ENCODE results near the gene MED4.

The MED4 gene, protein sequence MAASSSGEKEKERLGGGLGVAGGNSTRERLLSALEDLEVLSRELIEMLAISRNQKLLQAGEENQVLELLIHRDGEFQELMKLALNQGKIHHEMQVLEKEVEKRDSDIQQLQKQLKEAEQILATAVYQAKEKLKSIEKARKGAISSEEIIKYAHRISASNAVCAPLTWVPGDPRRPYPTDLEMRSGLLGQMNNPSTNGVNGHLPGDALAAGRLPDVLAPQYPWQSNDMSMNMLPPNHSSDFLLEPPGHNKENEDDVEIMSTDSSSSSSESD

DNA sequence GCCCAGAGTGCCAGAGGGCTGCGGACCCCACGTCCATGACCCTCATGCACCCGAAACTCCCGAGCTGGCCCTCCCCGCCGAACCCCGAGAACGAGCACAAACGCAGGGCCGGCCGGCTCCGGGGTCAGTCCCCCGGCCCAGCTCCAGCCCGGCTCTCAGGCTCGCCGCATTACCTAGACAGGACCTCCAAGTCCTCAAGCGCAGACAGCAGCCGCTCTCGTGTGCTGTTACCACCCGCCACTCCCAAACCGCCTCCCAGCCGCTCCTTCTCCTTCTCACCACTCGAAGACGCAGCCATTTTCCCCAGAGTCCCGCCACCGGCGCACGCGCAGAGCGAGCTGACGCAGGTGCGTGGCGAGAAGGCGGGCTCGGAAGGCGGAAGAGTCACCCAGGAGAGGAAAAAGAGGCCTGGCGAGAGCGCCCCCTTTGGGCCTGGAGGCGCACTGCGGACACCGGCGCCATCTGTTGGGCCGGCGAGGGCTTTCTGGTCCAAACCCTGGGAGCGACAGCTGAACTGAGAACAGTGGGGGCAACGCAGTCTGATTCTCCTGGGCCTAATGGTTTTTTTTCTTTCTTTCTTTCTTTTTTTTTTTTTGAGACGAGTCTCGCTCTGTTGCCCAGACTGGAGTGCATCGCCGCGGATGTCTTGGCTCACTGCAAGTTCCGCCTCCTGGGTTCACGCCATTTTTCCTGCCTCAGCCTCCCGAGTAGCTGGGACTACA, at the start of gene MED4:
Gene MED4 (minus strand): TSS at position 324 of the 722 bp plus-strand sequence. CDS start 26 bp downstream, at position 298.
- DNase-seq: peak; percentile 98

DNA sequence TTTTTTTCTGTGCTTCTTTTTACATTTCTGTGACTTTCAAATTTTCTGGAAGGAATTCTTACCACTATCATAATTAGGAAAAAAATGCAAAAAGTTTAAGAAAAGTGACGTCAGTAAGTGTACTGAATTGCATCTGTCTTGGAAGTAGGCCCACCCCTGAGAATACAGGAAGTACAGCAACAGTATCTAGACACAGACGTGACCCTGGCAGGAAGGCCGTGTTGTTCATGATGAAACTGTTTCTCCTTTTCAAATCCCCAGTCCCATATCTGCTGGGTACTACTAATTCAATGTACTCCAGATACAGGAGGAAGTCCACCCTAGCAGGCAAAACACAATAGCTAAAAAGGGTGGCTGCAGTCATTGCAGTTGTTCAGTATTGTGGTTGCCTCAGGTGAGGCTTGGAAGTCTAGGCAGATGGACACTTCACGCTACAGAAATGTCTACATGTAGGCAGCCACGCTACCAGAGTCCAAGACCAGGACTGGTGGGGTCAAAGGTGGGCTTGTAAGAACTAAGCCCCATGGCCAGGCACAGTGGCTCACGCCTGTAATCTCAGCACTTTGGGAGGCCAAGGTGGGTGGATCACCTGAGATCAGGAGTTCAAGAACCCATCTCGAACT, 49.6 kb upstream of the MED4 start:
- no peak for DNase-seq

DNA sequence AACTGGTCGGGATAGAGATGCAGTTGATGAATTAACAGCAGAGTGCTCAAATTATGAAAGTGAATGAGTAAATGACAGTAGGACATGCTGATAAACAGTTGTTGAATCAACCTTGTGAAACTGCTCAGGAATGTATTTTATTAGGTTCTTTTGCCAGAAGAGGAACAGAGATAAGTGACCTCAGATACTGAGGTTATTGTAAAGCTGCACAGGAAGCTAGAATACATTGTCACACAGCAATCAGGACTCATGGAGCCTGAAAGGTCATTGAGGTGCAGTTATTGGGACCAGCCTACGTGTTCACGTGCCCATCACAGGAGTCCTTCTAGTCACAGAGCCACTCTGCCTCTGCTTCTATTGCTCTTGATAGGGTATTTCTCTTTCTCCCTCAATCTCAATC, 47.5 kb upstream of the MED4 start:
- DNase-seq: no peak

DNA sequence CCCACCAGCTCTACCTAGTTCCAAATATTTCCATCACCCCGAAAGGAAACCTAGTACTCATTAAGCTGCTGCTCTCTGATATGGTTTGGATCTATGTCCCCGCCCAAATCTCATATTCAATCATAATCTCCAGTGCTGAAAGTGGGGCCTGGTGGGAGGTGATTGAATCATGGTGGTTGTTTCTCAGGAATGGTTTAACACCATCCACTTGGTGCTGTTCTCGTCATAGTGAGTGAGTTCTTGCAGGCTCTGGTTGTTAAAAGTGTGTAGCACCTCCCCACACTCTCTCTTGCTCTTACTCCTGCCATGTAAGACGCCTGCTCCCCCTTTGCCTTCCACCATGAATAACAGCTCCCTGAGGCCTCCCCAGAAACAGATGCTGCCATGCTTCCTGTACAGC, 43.4 kb upstream of the MED4 start:
- no peak for DNase-seq

DNA sequence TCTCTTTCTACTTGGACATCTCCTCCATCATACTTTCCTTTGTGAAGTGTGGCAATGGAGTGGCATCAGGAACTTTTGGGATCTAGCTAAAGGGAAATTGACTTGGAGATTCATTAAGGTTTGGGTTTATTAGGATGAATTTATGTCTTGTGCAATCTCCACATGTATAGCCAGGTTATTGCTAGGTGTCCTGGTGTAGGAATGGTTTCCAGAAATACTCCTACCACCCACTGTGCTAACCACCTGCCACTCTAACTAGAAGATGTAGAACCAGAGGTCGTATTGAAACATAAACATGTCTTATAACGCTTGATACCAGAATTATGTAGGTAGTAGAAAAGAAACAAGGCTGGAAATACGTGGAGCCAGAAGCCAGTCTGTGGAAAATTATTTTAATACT, 38.1 kb upstream of the MED4 start:
- DNase-seq: no peak

DNA sequence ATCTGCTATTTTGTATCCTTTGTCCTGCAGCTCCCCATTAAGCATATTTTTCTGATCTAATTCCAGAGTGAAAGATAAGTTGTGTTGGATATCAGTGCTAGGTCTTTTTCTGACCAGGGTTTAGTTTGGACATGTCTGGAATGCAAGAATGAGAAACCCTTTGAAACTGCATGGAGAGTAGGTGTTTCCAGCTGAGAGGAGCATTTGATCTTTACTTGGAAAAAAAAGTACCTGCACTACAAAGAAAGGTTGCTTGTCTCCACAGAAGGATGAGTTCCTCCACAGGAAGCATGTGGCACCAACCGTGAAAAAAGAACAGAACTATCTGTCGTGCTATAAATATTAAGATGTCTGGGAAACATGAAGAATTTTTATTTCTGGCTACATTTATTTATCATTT, 36.6 kb upstream of the MED4 start:
- DNase-seq: no peak

DNA sequence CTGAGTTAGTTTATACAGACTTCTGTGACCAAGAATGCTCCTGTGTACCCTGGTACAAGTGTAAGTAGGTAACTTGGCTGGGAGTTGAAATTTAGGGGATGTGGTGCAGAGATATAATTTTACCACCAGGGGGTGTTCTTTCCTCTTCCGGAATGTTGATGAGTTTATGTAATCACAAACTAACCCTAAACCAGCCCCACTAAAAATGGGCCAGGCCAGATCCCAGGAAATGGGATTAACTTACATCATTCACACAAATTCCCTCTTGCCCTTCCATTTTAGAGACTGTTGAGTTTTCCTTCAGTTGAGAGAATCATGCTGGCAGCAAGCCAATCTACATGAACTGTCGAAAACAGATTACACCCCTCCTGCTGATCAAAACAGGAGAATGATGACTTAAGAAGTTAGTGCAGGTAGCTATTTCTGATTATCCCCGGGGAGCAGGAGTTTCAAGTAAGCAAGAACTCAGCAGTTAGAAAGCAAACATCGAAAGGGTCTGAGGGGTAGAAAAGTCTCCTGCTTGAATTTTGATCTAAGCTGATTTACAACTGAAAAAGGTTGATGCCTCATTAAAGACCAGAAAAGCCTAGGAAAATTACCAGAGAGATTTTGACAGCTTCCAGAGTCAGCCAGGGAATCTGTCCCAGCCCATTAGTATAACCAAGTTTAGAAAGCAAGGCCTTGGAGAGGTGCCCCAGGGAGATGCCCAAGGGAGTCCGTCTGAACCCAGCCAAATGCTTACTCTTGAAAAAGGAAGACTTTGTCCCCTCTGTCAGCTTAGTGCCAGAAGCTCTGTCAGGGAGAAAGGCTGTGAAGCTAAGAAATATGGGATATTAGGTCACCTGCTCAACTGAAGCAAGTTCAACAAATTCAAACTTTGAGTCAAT, 32.3 kb upstream of the MED4 start:
- peak; percentile 64 for DNase-seq

DNA sequence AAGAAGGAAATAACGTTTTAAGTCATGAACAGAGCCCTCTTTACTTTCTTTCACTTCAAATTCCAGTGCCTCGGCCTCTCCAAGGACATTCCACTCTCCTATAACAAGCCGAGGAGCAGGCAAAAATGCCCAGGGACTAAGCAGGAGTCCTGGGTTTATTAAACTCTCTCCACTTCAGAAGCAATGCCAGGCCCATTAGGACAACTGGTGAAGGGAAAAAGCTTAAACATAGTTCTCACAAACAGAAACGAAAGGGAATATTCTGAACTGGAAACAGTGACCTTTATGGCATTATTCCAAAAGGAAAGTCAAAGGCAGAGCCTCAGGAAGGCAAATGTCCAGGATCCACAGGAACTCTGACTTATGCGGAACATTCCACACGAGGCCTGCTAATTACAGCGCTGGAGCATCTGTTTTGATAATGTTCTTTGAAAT, 30.9 kb upstream of the MED4 start:
- DNase-seq: peak; percentile 58

DNA sequence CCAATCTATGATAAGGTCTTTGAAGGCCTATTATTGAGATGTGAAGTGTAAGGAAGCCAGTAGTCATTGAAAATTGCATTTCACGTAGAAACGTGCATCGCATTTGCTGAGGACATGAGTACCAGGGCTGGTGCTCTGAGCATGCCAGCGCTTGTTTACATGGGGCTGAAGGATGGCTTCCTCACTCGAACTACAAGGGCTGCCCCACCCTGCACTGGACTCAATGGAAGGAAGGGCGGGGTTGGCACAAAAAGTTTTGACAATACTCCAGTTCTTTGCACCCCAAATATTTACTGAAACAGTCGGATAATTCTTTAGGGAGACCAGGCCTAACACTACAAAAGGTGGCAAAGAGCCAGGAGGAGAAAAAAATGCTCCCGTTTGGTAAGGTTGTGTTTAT, 28.9 kb upstream of the MED4 start:
- no peak for DNase-seq

DNA sequence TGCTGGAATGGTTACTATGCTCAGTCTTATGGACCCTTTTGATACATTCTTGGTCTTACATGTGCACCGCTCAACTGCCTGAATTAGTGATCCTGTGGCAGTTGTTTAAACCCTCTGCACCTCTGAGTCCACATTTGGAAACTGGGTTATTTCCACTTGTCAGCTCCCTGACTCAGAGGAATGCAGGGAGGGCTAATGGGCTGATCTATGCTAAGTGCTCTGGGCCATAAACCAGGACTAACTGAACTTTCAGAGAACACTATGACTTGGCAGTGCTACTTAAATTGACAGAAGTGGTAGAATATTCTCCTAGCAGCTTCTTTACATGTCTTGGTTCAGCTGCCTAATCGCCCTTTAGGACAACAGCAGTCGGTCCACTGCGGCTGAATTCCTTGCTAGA, 26.8 kb upstream of the MED4 start:
- DNase-seq: peak; percentile 92

DNA sequence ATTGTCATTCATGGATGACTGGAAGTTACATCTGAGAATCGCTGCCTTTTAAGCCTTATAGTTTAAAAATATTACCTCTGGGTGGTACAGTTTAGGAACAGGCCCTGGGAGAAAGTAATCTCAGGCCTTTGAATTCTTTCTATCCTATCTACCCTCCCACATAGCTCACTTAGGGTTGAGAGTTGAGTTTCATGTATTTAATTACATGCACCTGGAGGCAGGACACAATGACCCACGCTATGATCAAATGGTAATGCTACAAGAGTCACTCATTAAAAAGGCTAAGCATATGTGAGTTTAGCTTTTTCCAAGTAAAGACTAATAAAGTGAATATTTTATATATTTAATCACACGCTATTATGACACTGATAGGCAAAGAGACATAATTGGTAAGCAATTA, 25.3 kb upstream of the MED4 start:
- DNase-seq: no peak

DNA sequence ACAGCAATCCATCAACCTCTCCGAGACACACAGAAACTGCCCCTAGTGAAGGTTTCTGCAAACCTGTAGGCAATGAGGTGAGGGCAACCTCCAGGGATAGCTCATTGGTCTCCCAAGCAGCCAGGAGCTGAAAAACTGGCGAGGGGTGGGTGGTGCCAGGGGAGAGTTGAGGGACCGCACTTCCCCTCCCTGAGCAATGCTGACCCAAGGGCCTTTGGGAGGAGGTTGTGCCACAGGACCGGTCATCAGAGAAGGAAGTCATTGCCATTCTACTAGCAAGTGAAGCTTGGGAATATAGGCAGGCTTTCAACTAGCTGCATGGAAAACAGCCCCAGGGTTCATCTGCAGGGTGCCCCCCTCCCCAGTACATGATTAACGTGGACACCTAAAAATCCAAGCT, 23.1 kb upstream of the MED4 start:
- DNase-seq: peak; percentile 43

DNA sequence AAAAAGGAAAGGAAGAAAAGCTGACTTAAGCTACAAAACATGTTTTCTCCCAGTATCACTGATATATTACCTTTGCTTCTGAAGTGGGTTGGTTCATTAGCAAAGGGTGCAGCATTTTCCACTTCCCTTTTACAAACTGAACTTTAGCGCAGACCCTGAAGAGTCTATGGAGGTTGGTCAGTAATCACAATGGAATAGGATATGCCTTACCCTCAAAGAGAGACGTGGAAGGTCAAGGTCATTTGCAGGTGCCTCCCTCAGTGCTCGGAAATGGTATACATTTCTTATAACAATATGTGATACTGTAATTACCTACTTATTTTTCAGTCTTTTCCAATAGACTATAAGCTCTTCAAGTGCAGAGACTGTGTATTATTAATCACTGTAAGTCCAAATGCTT, 21.9 kb upstream of the MED4 start:
- DNase-seq: no peak

DNA sequence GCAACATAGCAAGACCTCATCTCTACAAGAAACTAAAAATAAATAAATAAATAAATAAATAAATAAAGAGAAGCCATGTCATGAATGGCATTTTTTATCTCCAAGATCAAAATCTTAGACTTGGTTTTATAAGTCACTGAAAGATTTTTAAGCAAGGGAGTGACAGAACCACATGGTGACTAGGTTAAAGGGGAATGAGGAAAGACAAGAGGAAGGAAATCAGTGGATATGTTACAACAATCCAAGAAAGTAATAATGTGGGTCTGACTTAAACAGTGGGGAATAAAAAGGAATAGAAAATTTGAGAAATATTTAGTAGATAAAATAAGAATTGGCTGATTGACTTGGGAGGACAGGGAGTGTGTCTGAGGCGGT, 18.8 kb upstream of the MED4 start:
- DNase-seq: no peak

DNA sequence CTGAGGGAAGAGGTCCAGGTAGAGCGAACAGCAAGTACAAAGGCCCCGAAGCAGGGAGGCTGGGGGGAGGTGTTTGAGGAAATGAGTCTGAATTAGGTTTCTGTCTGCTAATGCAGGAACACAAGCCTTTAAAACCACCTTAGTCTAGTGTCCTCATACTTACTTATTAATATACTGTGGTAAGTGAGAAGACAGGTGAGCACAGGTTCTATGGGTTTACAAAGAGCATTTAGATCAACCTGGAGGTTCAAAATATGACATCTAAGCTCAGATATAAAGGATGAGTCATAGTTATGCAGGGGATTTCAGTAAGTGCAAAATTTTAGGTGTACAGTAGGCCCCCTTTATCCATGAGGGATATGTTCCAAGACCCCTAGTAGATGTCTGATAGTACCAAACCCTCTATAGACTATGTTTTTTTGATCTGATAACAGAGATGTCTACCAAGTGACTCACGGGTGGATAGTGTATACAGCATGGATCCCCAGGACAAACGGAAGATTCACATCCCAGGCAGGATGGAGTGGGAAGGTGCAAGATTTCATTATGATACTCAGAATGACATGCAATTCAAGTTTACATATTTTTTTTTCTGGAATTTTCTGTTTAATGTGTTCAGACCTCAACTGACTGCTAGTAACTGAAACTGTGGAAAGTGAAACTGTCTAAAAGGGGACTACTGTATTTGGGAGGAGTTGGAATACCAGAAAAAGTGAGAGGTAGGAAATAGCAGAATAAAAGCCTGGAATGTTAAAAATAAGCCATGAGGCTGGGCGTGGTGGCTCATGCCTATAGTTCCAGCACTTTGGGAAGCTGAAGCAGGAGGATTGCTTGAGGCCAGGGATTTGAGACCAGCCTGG, 18.2 kb upstream of the MED4 start:
- DNase-seq: no peak

DNA sequence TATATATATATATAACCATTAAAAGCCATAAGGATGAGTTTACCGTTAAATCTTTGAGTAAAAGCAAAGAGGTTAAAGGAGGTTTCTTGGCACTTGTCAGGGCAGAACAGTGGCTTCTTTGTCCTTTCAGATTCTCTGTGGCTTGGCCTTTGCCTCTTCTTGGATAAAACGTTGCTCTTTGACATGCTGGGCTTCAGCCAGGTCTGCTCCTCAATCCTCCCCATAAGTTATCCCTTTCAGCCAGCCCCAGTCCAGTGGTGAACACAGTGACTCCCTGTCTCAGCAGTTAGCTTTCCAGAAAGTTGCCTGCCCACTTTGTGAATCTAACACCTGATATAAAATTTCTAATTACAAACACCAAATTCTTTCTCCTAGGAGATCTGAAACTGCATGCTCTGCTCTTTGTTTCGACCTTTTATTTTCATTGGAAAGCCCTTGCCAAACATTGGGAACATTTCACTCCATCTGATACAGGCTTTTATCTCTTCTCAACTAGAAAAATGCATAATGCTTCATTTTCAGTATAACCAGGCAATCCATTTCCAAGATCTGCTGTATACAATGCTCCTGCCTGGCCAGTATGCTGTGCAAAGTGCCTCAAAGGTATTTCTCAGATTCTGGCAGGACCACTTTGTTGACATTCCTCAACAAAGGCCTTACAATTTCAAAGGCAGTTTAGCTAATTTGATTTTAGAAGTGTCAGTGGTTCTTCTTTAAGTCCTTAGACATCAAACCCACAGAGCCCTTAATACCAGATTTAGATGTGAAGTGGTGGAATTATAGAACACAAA, 16.2 kb upstream of the MED4 start:
- peak; percentile 75 for DNase-seq

DNA sequence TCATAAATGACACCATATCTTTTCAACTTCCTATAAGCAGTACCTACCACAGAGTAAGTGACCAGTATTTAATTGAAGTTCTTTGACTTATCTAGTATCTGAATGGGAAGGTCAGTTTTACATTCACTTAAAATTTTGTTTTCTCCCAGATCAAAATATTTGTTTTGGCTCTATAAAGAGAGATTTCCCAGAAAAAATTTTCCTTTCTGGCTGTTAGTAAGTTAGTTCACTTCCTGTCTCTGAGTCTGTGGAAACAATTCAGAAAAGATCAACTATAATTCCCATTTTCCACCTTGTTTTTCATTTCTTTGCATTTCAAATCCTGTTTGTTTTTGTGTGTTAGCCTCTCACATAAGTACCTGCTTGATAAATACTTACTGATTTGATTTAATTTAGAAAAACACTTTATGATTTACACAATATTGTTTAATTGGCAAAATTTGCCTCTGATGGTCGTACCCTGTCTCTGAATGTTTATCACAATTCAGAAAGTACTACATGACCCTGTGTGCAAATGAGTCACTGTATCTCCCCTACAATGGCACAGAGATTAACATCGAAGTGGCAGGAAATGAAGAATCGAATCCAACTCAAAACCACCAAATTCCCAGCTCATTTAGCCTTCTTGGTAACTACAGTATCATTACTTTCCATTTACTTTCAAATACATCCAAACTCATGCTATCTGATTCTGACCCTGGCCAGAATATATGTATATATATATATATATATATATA, 15.4 kb upstream of the MED4 start:
- DNase-seq: no peak

DNA sequence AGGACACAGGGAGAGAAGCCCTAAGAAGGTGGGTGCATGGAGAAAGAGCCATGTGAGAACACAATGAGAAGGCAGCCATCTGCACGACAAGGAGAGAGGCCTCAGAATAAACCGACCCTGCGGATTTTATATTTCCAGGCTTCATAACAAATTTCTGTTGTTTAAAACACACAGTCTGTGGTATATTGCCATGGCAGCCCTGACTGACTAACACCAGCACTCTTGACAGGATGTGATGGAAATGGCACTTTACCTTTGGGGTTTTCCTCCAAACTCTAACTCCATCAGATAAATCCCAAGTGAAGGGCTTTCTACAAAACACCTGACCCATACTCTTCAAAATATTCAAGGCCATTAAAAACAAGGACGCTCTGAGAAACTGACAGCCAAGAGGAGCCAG, 13.2 kb upstream of the MED4 start:
- DNase-seq: no peak

DNA sequence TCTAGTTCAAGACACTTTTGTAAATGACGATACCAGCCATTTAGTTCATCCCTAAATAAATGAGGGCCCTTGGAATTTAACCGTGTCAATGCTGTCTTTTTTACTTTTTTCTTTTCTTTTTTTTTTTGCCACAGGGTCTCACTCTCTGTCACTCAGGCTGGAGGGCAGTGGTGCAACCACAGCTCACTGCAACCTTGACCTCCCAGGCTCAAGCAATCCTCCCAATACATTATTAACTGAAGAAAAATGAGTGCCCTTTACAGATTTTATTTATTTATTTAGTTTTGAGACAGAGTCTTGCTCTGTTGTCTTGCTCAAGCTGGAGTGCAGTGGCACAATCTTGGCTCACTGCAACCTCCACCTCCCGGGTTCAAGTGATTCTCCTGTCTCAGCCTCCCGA, 2.9 kb upstream of the MED4 start:
- no peak for DNase-seq

DNA sequence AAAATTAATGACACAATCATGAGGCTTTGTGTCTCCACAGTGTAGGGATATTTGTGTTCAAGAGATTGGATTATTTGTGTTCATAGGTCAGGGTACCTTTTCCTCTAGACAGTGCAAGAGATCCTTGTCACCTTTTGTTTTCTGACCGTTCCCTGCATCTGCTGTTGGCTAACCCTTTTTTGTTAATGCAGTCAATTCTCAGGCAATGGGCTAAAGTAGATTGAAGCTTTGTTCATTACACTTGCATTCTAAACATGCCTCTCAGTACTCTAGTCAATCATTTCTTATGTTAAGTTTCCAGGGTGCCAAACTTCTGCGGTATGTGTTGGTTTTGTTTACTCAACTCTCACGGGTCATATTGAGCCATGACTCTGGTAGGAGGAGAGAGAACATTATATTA, 1.8 kb upstream of the MED4 start:
- no peak for DNase-seq

DNA sequence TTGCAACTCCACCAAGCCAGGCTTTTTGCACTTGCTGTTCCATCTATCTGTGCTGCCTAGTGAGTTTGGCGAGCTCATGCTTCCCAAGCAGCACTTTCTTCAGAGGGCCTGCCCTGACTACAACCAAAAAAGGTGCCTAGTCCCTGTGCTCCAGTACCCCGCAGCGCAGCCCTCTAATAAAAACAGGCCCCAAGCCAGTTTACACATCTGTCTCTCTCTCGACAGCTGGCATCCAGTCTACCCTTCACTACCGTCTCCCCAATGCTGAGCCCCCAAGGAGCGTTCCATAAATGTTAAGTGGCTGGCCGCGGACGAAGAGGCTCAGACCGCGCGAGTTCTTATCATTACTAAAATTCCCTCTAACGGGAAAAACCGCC, 512 bp downstream of the MED4 start:
- DNase-seq: no peak
